NT2/D1 (cell line): Measurements from ENCODE around the gene SH2B3.

Experiments
- DNase-seq: peaks from one replicate; pipeline ENCODE4 v3.0.0-alpha.2; 2011; ENCODE audit warnings: low read depth, low spot score
- H3K27me3 ChIP-seq: 2 replicates; pipeline ENCODE4 v1.6.0; 2011; ENCODE audit warnings: mild to moderate bottlenecking; ENCODE audit not compliant: insufficient read length, insufficient read depth
- H3K36me3 ChIP-seq: 2 replicates; pipeline ENCODE4 v1.6.1; 2011; ENCODE audit warnings: mild to moderate bottlenecking, low read length, mixed read lengths; ENCODE audit not compliant: insufficient read depth, insufficient read length
- H3K4me1 ChIP-seq: 2 replicates; pipeline ENCODE4 v1.5.1; 2011; ENCODE audit not compliant: insufficient read depth, insufficient read length
- H3K4me3 ChIP-seq: 2 replicates; pipeline ENCODE4 v1.5.1; 2011; ENCODE audit warnings: low read depth; ENCODE audit not compliant: insufficient read length
- H3K9ac ChIP-seq: 2 replicates; pipeline ENCODE4 v1.6.0; 2011; ENCODE audit warnings: low read depth; ENCODE audit not compliant: insufficient read length
- H3K9me3 ChIP-seq: 2 replicates; pipeline ENCODE4 v1.5.1; 2011; ENCODE audit warnings: mild to moderate bottlenecking, low read length; ENCODE audit not compliant: insufficient read depth
- SUZ12 ChIP-seq: IDR thresholded peaks from 2 replicates; pipeline ENCODE4 v1.6.1; 2011; ENCODE audit not compliant: insufficient read length, insufficient read depth; ENCODE audit errors: extremely low read depth
- YY1 ChIP-seq: IDR thresholded peaks from 2 replicates; pipeline ENCODE4 v1.6.1; 2011; ENCODE audit not compliant: insufficient read length, insufficient read depth
- ZNF274 ChIP-seq: IDR thresholded peaks from 2 replicates; pipeline ENCODE4 v1.6.1; 2011; ENCODE audit warnings: mild to moderate bottlenecking, low read depth, low read length

Gene SH2B3

GRCh38 chr12:111431772-111432171 lies 26.0 kb downstream of the SH2B3 start:
- Histone ChIP-seq H3K4me3 (no peak overlapping the region), H3K4me1 (peaks cover 35% of the 10 kb centered on the region), H3K9me3 (no peaks in the 10 kb centered on the region), H3K27me3 (no peaks in the 10 kb centered on the region), H3K36me3 (peaks cover 24% of the 10 kb centered on the region), H3K9ac (no peak overlapping the region)
- TF ChIP-seq SUZ12 = no peak
- no peak for TF ChIP-seq ZNF274
- no peak for TF ChIP-seq YY1
- DNase-seq = no peak

DNA sequence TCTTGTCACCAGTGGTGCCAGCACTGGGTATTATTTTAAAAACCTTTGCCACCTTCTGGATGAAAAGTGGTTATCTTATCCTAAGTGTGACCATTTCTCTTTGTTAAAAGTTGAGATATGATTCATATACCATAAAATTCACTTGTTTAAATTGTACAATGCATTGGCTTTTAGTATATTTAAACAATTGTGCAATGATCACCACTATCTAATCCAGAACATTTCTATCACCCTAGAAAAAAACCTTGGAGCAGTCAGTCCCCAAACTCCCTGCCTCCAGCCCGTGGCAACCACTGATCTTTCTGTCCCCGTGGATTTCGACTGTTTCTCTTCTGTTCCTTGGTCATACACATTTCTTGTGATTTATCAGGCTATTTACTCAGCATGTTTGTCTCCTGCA lies 28.3 kb downstream of the SH2B3 start:
- no peak for DNase-seq
- no peaks in the 10 kb centered on the region for H3K9me3 ChIP-seq
- H3K9ac ChIP-seq = no peak overlapping the region
- no peaks in the 10 kb centered on the region for H3K27me3 ChIP-seq
- TF ChIP-seq ZNF274 (no peak), SUZ12 (no peak), YY1 (no peak)
- peaks cover 15% of the 10 kb centered on the region for H3K36me3 ChIP-seq
- H3K4me1 ChIP-seq = peaks cover 48% of the 10 kb centered on the region
- no peak overlapping the region for H3K4me3 ChIP-seq

DNA sequence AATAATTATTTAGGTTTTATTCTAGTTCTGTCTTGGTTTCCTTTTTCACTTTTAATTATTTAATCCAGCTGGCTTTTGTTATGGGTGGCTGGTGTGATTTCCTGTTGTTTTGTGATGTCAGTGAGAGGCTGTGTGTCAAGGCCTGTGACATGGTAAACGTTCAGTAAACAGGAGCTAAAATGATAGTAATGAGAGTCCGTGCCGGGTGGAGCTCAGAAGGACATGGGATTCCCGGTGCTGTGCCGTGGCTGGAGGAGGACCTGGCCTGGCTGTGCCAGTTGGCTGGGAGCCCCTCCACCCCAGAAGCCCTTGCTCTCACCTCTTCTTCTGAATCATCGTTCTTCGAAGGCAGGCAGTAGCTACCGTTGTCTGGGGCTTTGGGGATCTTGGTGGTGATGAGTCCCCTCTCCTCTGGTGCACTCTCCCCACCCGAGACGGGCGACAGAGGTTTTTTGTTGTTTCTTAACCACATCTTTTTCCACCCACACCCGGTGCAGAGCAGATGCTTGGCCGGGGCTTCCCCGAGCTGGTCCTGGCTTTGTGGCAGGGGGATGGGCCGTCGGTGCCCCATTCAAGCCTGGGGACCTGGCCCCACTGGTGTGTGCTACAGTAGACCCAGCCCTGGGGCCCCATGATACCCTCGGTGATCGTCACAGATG lies 29.1 kb downstream of the SH2B3 start:
- H3K9me3 ChIP-seq = no peaks in the 10 kb centered on the region
- no peak overlapping the region for H3K4me3 ChIP-seq
- peaks cover 48% of the 10 kb centered on the region for H3K4me1 ChIP-seq
- H3K36me3 ChIP-seq = peaks cover 17% of the 10 kb centered on the region
- TF ChIP-seq ZNF274 (no peak), SUZ12 (no peak), YY1 (no peak)
- no peak for DNase-seq
- H3K9ac ChIP-seq = peak overlapping the region; percentile 3
- H3K27me3 ChIP-seq = no peaks in the 10 kb centered on the region

GRCh38 chr12:111435661-111436201 lies 30.0 kb downstream of the SH2B3 start:
- peaks cover 49% of the 10 kb centered on the region for H3K4me1 ChIP-seq
- no peak overlapping the region for H3K4me3 ChIP-seq
- H3K9ac ChIP-seq = no peak overlapping the region
- no peaks in the 10 kb centered on the region for H3K27me3 ChIP-seq
- no peaks in the 10 kb centered on the region for H3K9me3 ChIP-seq
- peaks cover 23% of the 10 kb centered on the region for H3K36me3 ChIP-seq
- DNase-seq = no peak
- TF ChIP-seq ZNF274 = no peak
- TF ChIP-seq SUZ12 = no peak

GRCh38 chr12:111436266-111436665 lies 30.5 kb downstream of the SH2B3 start:
- DNase-seq = no peak
- Histone ChIP-seq H3K9ac (no peak overlapping the region), H3K9me3 (no peaks in the 10 kb centered on the region), H3K4me3 (no peak overlapping the region), H3K36me3 (peaks cover 29% of the 10 kb centered on the region), H3K27me3 (no peaks in the 10 kb centered on the region), H3K4me1 (peaks cover 46% of the 10 kb centered on the region)
- TF ChIP-seq SUZ12 (no peak), ZNF274 (no peak), YY1 (no peak)

- no peak for DNase-seq
- Histone ChIP-seq H3K27me3 (no peaks in the 10 kb centered on the region), H3K4me3 (no peak overlapping the region), H3K36me3 (peaks cover 31% of the 10 kb centered on the region), H3K4me1 (peaks cover 44% of the 10 kb centered on the region), H3K9me3 (no peaks in the 10 kb centered on the region), H3K9ac (no peak overlapping the region)
- TF ChIP-seq YY1 = no peak
- no peak for TF ChIP-seq SUZ12
- no peak for TF ChIP-seq ZNF274
These were observed 31.1 kb downstream of the SH2B3 start for GRCh38 chr12:111436811-111437210.

- Histone ChIP-seq H3K4me3 (no peak overlapping the region), H3K27me3 (no peaks in the 10 kb centered on the region), H3K4me1 (peaks cover 53% of the 10 kb centered on the region), H3K9me3 (no peaks in the 10 kb centered on the region), H3K36me3 (peaks cover 39% of the 10 kb centered on the region), H3K9ac (no peak overlapping the region)
- TF ChIP-seq ZNF274 (no peak), YY1 (no peak), SUZ12 (no peak)
- no peak for DNase-seq
These were observed 32.2 kb downstream of the SH2B3 start for GRCh38 chr12:111437816-111438454.
